VCaP (cell line): Measurements from ENCODE around the gene FMNL2.
"Not testable (repeated sequence)": the region's sequence is repeated elsewhere in the genome, so short reads cannot be mapped to it uniquely, and the experiment has no call there.

ENCODE experiments used
- H3K27ac ChIP-seq: fragments of 450-650 bp; 2 replicates; pipeline ENCODE4 v1.5.1; 2017
- TF ChIP-seq, protein P1 (sequence below): fragments of 450-650 bp; conservative IDR thresholded peaks from 2 replicates; pipeline ENCODE4 v1.5.1; 2017; ENCODE audit warnings: mild to moderate bottlenecking, moderate library complexity

Gene FMNL2

DNA sequence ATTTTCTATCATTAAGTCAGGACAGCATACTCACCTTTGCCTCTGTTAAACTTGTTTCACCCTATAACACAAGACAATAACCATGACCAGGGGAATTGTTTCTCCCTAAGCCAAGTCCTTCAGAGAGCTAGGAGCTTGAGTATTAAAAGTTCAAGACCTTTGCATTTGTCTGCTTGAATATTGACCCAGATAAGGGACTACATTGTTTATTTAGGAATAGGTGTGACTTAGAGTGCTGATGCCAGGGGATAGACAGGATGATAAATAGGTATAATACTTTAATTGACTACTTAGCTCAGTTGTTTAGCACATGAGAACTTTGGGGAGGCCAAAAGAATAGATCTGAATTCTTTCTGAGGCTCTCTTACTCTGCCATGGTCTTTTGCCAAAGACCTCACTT, 185.8 kb downstream of the FMNL2 start:
- no peak overlapping the region for H3K27ac ChIP-seq
- TF ChIP-seq, protein P1, sequence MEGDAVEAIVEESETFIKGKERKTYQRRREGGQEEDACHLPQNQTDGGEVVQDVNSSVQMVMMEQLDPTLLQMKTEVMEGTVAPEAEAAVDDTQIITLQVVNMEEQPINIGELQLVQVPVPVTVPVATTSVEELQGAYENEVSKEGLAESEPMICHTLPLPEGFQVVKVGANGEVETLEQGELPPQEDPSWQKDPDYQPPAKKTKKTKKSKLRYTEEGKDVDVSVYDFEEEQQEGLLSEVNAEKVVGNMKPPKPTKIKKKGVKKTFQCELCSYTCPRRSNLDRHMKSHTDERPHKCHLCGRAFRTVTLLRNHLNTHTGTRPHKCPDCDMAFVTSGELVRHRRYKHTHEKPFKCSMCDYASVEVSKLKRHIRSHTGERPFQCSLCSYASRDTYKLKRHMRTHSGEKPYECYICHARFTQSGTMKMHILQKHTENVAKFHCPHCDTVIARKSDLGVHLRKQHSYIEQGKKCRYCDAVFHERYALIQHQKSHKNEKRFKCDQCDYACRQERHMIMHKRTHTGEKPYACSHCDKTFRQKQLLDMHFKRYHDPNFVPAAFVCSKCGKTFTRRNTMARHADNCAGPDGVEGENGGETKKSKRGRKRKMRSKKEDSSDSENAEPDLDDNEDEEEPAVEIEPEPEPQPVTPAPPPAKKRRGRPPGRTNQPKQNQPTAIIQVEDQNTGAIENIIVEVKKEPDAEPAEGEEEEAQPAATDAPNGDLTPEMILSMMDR: no peak

- not testable (repeated sequence) for H3K27ac ChIP-seq
Measured at GRCh38 chr2:152522446-152522845, 187.5 kb downstream of the FMNL2 start.

- TF ChIP-seq, protein P1: no peak
Measured at GRCh38 chr2:152523091-152523490, 188.1 kb downstream of the FMNL2 start.

GRCh38 chr2:152525277-152525838, 190.4 kb downstream of the FMNL2 start:
- H3K27ac ChIP-seq: no peak overlapping the region
- TF ChIP-seq, protein P1: no peak

More at GRCh38 chr2:152523091-152523490, 188.1 kb downstream of the FMNL2 start:
- H3K27ac ChIP-seq: no peak overlapping the region

DNA sequence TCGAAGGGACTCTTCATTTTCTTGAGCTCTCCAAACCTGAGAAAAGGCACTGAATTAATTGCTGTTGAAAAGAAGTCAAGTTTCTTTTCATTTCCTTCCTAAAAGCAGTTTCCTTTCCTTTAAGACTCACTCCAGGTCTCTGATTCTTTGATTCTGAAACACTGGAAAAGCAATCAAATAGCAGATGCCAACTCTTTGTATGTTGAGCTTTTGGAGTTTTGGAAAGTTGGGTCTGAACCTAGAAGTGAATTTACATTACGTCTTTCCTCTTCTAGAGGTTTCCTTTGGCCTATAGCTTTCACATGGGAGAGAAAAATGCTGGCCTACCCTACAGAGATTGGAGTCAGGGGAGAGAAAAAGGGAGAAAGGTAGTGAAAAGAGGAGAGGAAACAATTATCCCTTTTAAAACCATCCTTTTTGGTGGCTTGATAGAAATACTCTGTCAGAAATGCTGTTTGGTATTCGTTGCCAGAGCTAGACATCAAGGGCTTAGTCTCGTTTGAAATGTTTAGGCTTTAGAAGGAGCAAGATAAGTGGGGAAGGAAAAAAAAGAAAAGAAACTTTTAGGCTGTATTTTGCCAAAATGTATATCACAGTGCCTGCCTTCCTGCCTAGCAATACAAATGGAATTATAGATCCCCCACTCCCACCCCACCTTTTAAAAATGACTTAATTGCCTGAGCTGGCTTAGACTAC, 194.6 kb downstream of the FMNL2 start:
- H3K27ac ChIP-seq: no peak overlapping the region
- TF ChIP-seq, protein P1: no peak

DNA sequence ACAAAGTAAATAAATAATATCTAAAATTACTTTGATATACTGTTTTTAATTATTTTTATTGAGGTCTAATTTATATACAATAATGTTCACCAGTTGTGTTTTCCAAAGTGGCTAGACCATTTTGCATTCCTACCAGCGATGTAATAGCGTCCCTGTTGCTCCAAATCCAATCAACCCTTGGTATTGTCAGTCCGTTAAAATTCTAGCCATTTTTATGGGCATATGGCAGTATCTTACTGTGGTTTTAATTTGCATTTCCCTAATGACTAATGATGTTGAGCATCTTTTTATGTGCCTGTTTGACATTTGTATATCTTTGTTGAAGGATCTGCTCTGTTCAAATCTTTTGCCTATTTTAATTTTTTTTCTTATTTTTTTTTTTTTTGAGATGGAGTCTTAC, 197.3 kb downstream of the FMNL2 start:
- H3K27ac ChIP-seq: no peak overlapping the region
- TF ChIP-seq, protein P1: no peak

GRCh38 chr2:152534460-152535135, 199.6 kb downstream of the FMNL2 start:
- TF ChIP-seq, protein P1: no peak

More at GRCh38 chr2:152534460-152535135, 199.6 kb downstream of the FMNL2 start:
- no peak overlapping the region for H3K27ac ChIP-seq
